Esophagus muscularis mucosa (tissue), 3 donors: ENCODE data around the gene OR13C8.

Source experiments
- POLR2A ChIP-seq: fragments of 450-650 bp; IDR thresholded peaks from one replicate; pipeline ENCODE4 v1.6.1; 2017; ENCODE audit warnings: antibody characterized with exemption, moderate library complexity, mild to moderate bottlenecking, low read depth
- POLR2AphosphoS5 ChIP-seq, 2 donors: sonication (generic); formaldehyde crosslinking; IDR thresholded peaks; one replicate each; pipeline ENCODE4 v1.6.1; 2017; ENCODE audit warnings: antibody characterized with exemption in 2 of 2
- TF ChIP-seq, protein P1 (sequence below), 3 experiments: fragments of 200-600 bp in 2 of 3; fragments of 450-650 bp in 1 of 3; sonication (generic) in 2 of 3; IDR thresholded peaks; one replicate each; pipeline ENCODE4 v1.5.1; 2017 to 2019; ENCODE audit warnings: antibody characterized with exemption in 3 of 3, mild to moderate bottlenecking in 2 of 3, moderate library complexity in 1 of 3

- TF ChIP-seq, protein P1, sequence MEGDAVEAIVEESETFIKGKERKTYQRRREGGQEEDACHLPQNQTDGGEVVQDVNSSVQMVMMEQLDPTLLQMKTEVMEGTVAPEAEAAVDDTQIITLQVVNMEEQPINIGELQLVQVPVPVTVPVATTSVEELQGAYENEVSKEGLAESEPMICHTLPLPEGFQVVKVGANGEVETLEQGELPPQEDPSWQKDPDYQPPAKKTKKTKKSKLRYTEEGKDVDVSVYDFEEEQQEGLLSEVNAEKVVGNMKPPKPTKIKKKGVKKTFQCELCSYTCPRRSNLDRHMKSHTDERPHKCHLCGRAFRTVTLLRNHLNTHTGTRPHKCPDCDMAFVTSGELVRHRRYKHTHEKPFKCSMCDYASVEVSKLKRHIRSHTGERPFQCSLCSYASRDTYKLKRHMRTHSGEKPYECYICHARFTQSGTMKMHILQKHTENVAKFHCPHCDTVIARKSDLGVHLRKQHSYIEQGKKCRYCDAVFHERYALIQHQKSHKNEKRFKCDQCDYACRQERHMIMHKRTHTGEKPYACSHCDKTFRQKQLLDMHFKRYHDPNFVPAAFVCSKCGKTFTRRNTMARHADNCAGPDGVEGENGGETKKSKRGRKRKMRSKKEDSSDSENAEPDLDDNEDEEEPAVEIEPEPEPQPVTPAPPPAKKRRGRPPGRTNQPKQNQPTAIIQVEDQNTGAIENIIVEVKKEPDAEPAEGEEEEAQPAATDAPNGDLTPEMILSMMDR (IDR thresholded peaks at IDR 0.05), result no peak
- no peak for TF ChIP-seq POLR2A
- TF ChIP-seq POLR2AphosphoS5 (IDR thresholded peaks at IDR 0.05), result no peak
Observed at GRCh38 chr9:104572612-104573011, 3.6 kb downstream of the OR13C8 start.
